HEK293 (cell line): ENCODE data around the gene IGF1R.
A peak's percentile ranks its signal among the peaks of the same experiment; 100 is the strongest.

Source experiments
- CTCF ChIA-PET: fragments of 350-600 bp; formaldehyde crosslinking; extraction: SDS; loops from one replicate; lab custom pipeline; 2021; ENCODE audit warnings: antibody characterized with exemption; lab: Yijun Ruan, JAX
- POLR2A ChIA-PET: fragments of 300-600 bp; formaldehyde crosslinking; extraction: SDS; loops from one replicate; lab custom pipeline; 2020; ENCODE audit warnings: antibody characterized with exemption, inconsistent platforms; lab: Yijun Ruan, JAX
- H3K27ac ChIP-seq: fragments of 200-500 bp; sonication (Bioruptor generic); 2 replicates; pipeline ENCODE4 v1.5.1; 2014; ENCODE audit warnings: low read depth, low read length, control low read depth, inconsistent platforms; ENCODE audit errors: extremely low read depth
- H3K36me3 ChIP-seq, 2 experiments: fragments of 200-500 bp in 1 of 2; sonication (Bioruptor generic) in 1 of 2; 1 replicate in 1 of 2; 2 replicates in 1 of 2; pipeline ENCODE4 v1.5.1; 2014 to 2017; ENCODE audit warnings: inconsistent platforms in 2 of 2, low read length in 2 of 2; ENCODE audit not compliant: control insufficient read depth in 2 of 2, insufficient read depth in 1 of 2
- H3K4me1 ChIP-seq: fragments of 200-500 bp; sonication (Bioruptor generic); 2 replicates; pipeline ENCODE4 v1.5.1; 2014; ENCODE audit warnings: mild to moderate bottlenecking, low read length, inconsistent platforms; ENCODE audit not compliant: control insufficient read depth, insufficient read depth
- H3K4me3 ChIP-seq: 2 replicates; pipeline ENCODE4 v1.5.1; 2011; ENCODE audit warnings: low read depth, mild to moderate bottlenecking, control low read depth, low read length, moderate library complexity
- H3K9me3 ChIP-seq: fragments of 200-500 bp; sonication (Bioruptor generic); 2 replicates; pipeline ENCODE4 v1.5.1; 2014; ENCODE audit warnings: low read depth, low read length, inconsistent platforms; ENCODE audit not compliant: control insufficient read depth, insufficient read depth
- PRDM6 ChIP-seq: fragments of 450-650 bp; formaldehyde crosslinking; IDR thresholded peaks from 2 replicates; pipeline ENCODE4 v1.5.1; 2017; ENCODE audit warnings: missing biosample characterization, missing genetic modification characterization
- ZBTB48 ChIP-seq: fragments of 450-650 bp; formaldehyde crosslinking; IDR thresholded peaks from 2 replicates; pipeline ENCODE4 v1.5.1; 2016; ENCODE audit warnings: missing biosample characterization, missing genetic modification characterization
- ZBTB49 ChIP-seq: fragments of 450-650 bp; formaldehyde crosslinking; IDR thresholded peaks from 2 replicates; pipeline ENCODE4 v1.5.1; 2016; ENCODE audit warnings: missing biosample characterization, missing genetic modification characterization, low read depth
- ZNF341 ChIP-seq: fragments of 450-650 bp; formaldehyde crosslinking; IDR thresholded peaks from 2 replicates; pipeline ENCODE4; 2016; ENCODE audit warnings: low read depth, missing biosample characterization, missing genetic modification characterization
- ZNF362 ChIP-seq: fragments of 450-650 bp; formaldehyde crosslinking; IDR thresholded peaks from 2 replicates; pipeline ENCODE4 v1.5.1; 2016; ENCODE audit warnings: missing biosample characterization, missing genetic modification characterization
- ZNF473 ChIP-seq: fragments of 450-650 bp; formaldehyde crosslinking; IDR thresholded peaks from 2 replicates; pipeline ENCODE4 v1.5.1; 2017; ENCODE audit warnings: missing biosample characterization, missing genetic modification characterization
- ZNF488 ChIP-seq: fragments of 450-650 bp; formaldehyde crosslinking; IDR thresholded peaks from 2 replicates; pipeline ENCODE4 v1.5.1; 2016; ENCODE audit warnings: missing biosample characterization, missing genetic modification characterization
- ZNF561 ChIP-seq: fragments of 450-650 bp; IDR thresholded peaks from 2 replicates; pipeline ENCODE4 v1.5.1; 2018; ENCODE audit warnings: missing biosample characterization, missing genetic modification characterization, borderline replicate concordance
- ZNF623 ChIP-seq: fragments of 450-650 bp; formaldehyde crosslinking; IDR thresholded peaks from 2 replicates; pipeline ENCODE4 v1.5.1; 2016; ENCODE audit warnings: missing biosample characterization, missing genetic modification characterization
- ZNF654 ChIP-seq: fragments of 450-650 bp; formaldehyde crosslinking; IDR thresholded peaks from 2 replicates; pipeline ENCODE4 v1.5.1; 2016; ENCODE audit warnings: low read depth, missing biosample characterization, missing genetic modification characterization
- ZNF701 ChIP-seq: fragments of 450-650 bp; formaldehyde crosslinking; IDR thresholded peaks from 2 replicates; pipeline ENCODE4 v1.5.1; 2016; ENCODE audit warnings: missing biosample characterization, missing genetic modification characterization
- ZNF704 ChIP-seq: fragments of 450-650 bp; formaldehyde crosslinking; IDR thresholded peaks from 2 replicates; pipeline ENCODE4 v1.5.1; 2016; ENCODE audit warnings: missing biosample characterization, missing genetic modification characterization
- ZSCAN30 ChIP-seq: fragments of 450-650 bp; IDR thresholded peaks from 2 replicates; pipeline ENCODE4 v1.5.1; 2018; ENCODE audit warnings: missing biosample characterization, mild to moderate bottlenecking, missing genetic modification characterization, moderate library complexity

Gene IGF1R

GRCh38 chr15:98663606-98664005, 15.3 kb downstream of the IGF1R start:
- ChIA-PET POLR2A (no interaction called here), CTCF (interaction anchor here (0.8 to 7.5 kb wide), 4 partner anchors 12 to 187 kb away, joined by 3 to 142 read pairs (median 14); no protein-coding TSS in a partner anchor)
- H3K27ac ChIP-seq = no peak overlapping the region
- H3K4me1 ChIP-seq = peaks cover 24% of the 10 kb centered on the region
- no peaks in the 10 kb centered on the region for H3K36me3 ChIP-seq
- TF ChIP-seq ZSCAN30 (tag by site-specific recombination) = no peak
- no peak for TF ChIP-seq ZNF341 (tag by site-specific recombination)
- TF ChIP-seq ZNF704 (tag by site-specific recombination) = no peak
- no peak for TF ChIP-seq ZNF654 (tag by site-specific recombination)
- no peaks in the 10 kb centered on the region for H3K9me3 ChIP-seq
- H3K4me3 ChIP-seq = no peak overlapping the region

- H3K4me3 ChIP-seq = no peak overlapping the region
- no peaks in the 10 kb centered on the region for H3K9me3 ChIP-seq
- ChIA-PET CTCF (interaction anchor here (0.5 to 1.2 kb wide), 8 partner anchors 30 to 419 kb away, joined by 3 to 6 read pairs (median 4); no protein-coding TSS in a partner anchor), POLR2A (no interaction called here)
- TF ChIP-seq ZNF362 (tag by site-specific recombination) (no peak), ZNF623 (tag by site-specific recombination) (no peak), ZNF561 (tag by site-specific recombination) (no peak), ZBTB48 (tag by site-specific recombination) (no peak), ZNF701 (tag by site-specific recombination) (no peak), ZBTB49 (tag by site-specific recombination) (no peak), ZNF488 (tag by site-specific recombination) (no peak), ZNF473 (tag by site-specific recombination) (no peak)
- H3K36me3 ChIP-seq = no peaks in the 10 kb centered on the region
- peaks cover 35% of the 10 kb centered on the region for H3K4me1 ChIP-seq
- no peak overlapping the region for H3K27ac ChIP-seq
Observed at GRCh38 chr15:98666441-98666840, 18.1 kb downstream of the IGF1R start.

GRCh38 chr15:98666841-98667240, 18.5 kb downstream of the IGF1R start:
- no peak overlapping the region for H3K4me3 ChIP-seq
- H3K27ac ChIP-seq = no peak overlapping the region
- ChIA-PET POLR2A (no interaction called here), CTCF (interaction anchor here (0.5 to 2.6 kb wide), 9 partner anchors 7 to 419 kb away, joined by 3 to 9 read pairs (median 4); no protein-coding TSS in a partner anchor)
- no peaks in the 10 kb centered on the region for H3K36me3 ChIP-seq
- 0 out of 2 replicates have a peak, but pooled peaks have one; percentile 16 for TF ChIP-seq PRDM6
- TF ChIP-seq ZBTB49 (tag by site-specific recombination) = no peak
- H3K9me3 ChIP-seq = no peaks in the 10 kb centered on the region
- peaks cover 39% of the 10 kb centered on the region for H3K4me1 ChIP-seq
